ENCODE measurements around the gene ELOF1. TPM values are rescaled to one million over a fixed set of nuclear protein-coding genes. Genes with fewer than 3 reads are reported as not detected.

Gene ELOF1
- total RNA-seq, 2 experiments from 2014 or later, result 47.9 to 52.8 TPM

DNA sequence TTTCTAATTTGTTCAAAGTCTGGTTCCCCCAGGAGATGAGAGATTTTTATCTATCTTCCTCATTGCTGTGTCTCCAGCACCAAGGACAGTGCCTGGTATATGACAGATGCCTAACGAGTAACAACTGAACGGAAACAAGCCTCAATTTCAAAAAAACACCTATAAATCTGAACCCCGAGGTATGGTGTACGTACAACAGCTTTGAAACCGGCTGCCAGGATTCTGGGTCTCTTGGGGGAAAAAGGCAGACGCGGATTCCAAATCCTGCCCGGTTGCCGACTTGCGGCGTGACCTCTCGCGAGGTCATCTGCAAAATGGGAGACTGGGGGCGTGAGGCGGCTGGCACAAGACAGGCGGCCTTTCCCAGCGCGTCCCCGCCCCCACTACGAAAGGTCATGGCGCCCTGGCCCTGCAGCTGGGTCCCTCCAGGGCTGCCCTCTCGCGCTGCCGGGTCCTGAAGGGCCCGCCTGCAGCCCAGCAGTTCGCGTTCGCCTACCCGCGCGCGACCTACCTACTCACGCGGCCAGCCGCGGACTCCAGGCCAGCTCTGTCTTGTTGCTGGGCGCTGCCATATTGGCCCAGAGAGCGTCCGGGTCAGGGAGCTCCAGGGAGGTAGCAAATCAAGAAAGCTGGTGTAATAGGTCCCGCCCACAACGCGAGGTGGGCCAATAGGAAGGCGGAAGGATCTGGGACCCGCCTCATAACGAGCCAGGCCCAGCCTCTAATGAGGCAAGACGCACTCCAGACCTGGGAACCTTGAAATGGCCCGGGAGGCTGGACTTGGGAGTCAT is 30.3 kb downstream of the ELOF1 start, which contains the start of gene ECSIT:
TSS of gene ECSIT (minus strand) at position 584 of the 791 bp plus-strand sequence. CDS start 9,964 bp downstream, outside the sequence.
- Mint-ChIP-seq H3K27ac (peak within 1 kb of the TSS; percentile 93), H3K36me3 (ENCODE audit: low read depth) (peaks cover 3% of the 10 kb centered on the region), H3K4me1 (ENCODE audit: low read depth) (peaks cover 23% of the 10 kb centered on the region), H3K9me3 (ENCODE audit: insufficient read depth) (no peaks in the 10 kb centered on the region), H3K4me3 (peak within 1 kb of the TSS; percentile 96), H3K27me3 (ENCODE audit: low read depth) (no peaks in the 10 kb centered on the region)
- DNase-seq (peak; percentile 95), ATAC-seq (peak; percentile 99)
- ChIA-PET CTCF (interaction anchor here (0.5 to 1.7 kb wide), 8 partner anchors 8 to 1230 kb away, joined by 3 to 10 read pairs (median 4); partner anchors contain the start of genes CNN1 and ELOF1), POLR2A (interaction anchor here (0.6 to 1.4 kb wide), 4 partner anchors 16 to 208 kb away, joined by 3 to 4 read pairs (median 3); partner anchors contain the start of gene ELOF1)

GRCh38 chr19:11519138-11519537 is 39.9 kb downstream of the ELOF1 start:
- Mint-ChIP-seq H3K36me3 (ENCODE audit: low read depth) (peaks cover 5% of the 10 kb centered on the region), H3K4me1 (ENCODE audit: low read depth) (no peaks in the 10 kb centered on the region), H3K27ac (no peak overlapping the region), H3K4me3 (no peak overlapping the region), H3K9me3 (ENCODE audit: insufficient read depth) (no peaks in the 10 kb centered on the region), H3K27me3 (ENCODE audit: low read depth) (no peaks in the 10 kb centered on the region)
- no peak for ATAC-seq
- no peak for DNase-seq
- POLR2A ChIA-PET, result no interaction called here
- CTCF ChIA-PET, result no interaction called here

- Mint-ChIP-seq H3K36me3 (ENCODE audit: low read depth) (peaks cover 7% of the 10 kb centered on the region), H3K27ac (no peak overlapping the region), H3K27me3 (ENCODE audit: low read depth) (no peaks in the 10 kb centered on the region), H3K4me1 (ENCODE audit: low read depth) (no peaks in the 10 kb centered on the region), H3K9me3 (ENCODE audit: insufficient read depth) (no peaks in the 10 kb centered on the region), H3K4me3 (no peak overlapping the region)
- ChIA-PET POLR2A (no interaction called here), CTCF (no interaction called here)
- ATAC-seq, result no peak
- DNase-seq, result no peak
These were observed 45.1 kb downstream of the ELOF1 start for GRCh38 chr19:11513946-11514345.

- no peak overlapping the region for H3K4me3 Mint-ChIP-seq
- DNase-seq (no peak), ATAC-seq (no peak)
- H3K4me1 Mint-ChIP-seq (ENCODE audit: low read depth), result peaks cover 18% of the 10 kb centered on the region
- CTCF ChIA-PET, result no interaction called here
- no peak overlapping the region for H3K27ac Mint-ChIP-seq
- H3K36me3 Mint-ChIP-seq (ENCODE audit: low read depth), result peaks cover 16% of the 10 kb centered on the region
- POLR2A ChIA-PET, result no interaction called here
- H3K27me3 Mint-ChIP-seq (ENCODE audit: low read depth), result no peaks in the 10 kb centered on the region
- H3K9me3 Mint-ChIP-seq (ENCODE audit: insufficient read depth), result no peaks in the 10 kb centered on the region
These were observed 48.6 kb downstream of the ELOF1 start for GRCh38 chr19:11510444-11510843.

DNA sequence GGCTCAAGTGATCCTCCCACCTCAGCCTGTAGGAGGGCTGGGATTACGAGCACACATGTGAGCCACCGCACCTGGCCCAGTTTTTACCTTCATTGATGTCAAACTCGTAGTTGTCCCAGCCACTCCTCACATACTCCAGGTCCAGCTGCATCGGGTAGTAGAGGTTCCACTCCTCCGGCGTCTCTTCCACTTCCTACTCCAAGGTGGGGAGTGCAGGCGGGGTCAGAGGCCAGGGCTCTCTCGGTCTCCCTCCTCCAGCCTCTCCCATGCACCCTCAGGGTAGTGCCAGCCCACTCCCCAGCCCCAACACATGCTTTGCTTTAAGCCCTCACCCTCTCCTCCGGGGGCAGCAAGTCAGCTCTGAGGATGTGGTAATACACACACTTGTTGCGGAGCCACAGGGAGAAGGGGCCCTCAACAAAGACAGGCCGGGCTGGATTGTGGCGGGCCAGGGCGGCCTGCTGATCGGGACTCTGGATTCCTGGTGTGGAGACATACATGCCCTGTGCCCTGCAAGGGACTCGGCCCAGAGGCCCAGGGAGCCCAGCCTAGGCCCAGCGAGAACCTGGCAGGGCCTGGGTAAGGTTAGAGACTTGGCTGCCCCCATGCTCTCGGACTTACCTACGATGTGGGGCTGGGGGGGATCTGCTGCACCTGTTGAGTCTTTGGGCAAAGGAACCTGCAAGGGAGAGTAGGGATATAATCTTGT is 51.5 kb downstream of the ELOF1 start:
- ChIA-PET CTCF (no interaction called here), POLR2A (interaction anchor here (1.1 kb wide), 1 partner anchor 22 kb away, joined by 3 read pairs; no protein-coding TSS in a partner anchor)
- Mint-ChIP-seq H3K27me3 (ENCODE audit: low read depth) (no peaks in the 10 kb centered on the region), H3K27ac (peak overlapping the region; percentile 39), H3K4me3 (peak overlapping the region; percentile 80), H3K36me3 (ENCODE audit: low read depth) (peaks cover 19% of the 10 kb centered on the region), H3K4me1 (ENCODE audit: low read depth) (peaks cover 28% of the 10 kb centered on the region), H3K9me3 (ENCODE audit: insufficient read depth) (no peaks in the 10 kb centered on the region)
- no peak for ATAC-seq
- no peak for DNase-seq

GRCh38 chr19:11506967-11507366 is 52.1 kb downstream of the ELOF1 start:
- peak overlapping the region; percentile 89 for H3K27ac Mint-ChIP-seq
- DNase-seq (no peak), ATAC-seq (no peak)
- H3K4me3 Mint-ChIP-seq, result peak overlapping the region; percentile 80
- peaks cover 17% of the 10 kb centered on the region for H3K36me3 Mint-ChIP-seq (ENCODE audit: low read depth)
- CTCF ChIA-PET, result no interaction called here
- peaks cover 28% of the 10 kb centered on the region for H3K4me1 Mint-ChIP-seq (ENCODE audit: low read depth)
- H3K9me3 Mint-ChIP-seq (ENCODE audit: insufficient read depth), result no peaks in the 10 kb centered on the region
- no peaks in the 10 kb centered on the region for H3K27me3 Mint-ChIP-seq (ENCODE audit: low read depth)
- POLR2A ChIA-PET, result interaction anchor here (1.1 kb wide), 1 partner anchor 21 kb away, joined by 3 read pairs; no protein-coding TSS in a partner anchor

GRCh38 chr19:11506101-11506555 is 52.9 kb downstream of the ELOF1 start:
- Mint-ChIP-seq H3K27ac (peak overlapping the region; percentile 89), H3K4me3 (peak overlapping the region; percentile 80), H3K36me3 (ENCODE audit: low read depth) (peaks cover 13% of the 10 kb centered on the region), H3K9me3 (ENCODE audit: insufficient read depth) (no peaks in the 10 kb centered on the region), H3K4me1 (ENCODE audit: low read depth) (peaks cover 28% of the 10 kb centered on the region), H3K27me3 (ENCODE audit: low read depth) (no peaks in the 10 kb centered on the region)
- ATAC-seq, result peak; percentile 37
- DNase-seq, result no peak
- POLR2A ChIA-PET, result interaction anchor here (0.6 to 1.1 kb wide), 2 partner anchors 18 to 125 kb away, joined by 4 to 6 read pairs; no protein-coding TSS in a partner anchor
- CTCF ChIA-PET, result interaction anchor here (0.7 to 1.3 kb wide), 2 partner anchors 24 to 71 kb away, joined by 3 read pairs; partner anchors contain the start of gene PRKCSH

GRCh38 chr19:11505504-11506100 is 53.4 kb downstream of the ELOF1 start, which contains the start of gene ZNF653:
Gene ZNF653, minus strand, starts transcription at chr19:11505839. Its CDS starts 53 bp downstream, at chr19:11505786.
- peak within 1 kb of the TSS; percentile 89 for H3K27ac Mint-ChIP-seq

GRCh38 chr19:11505032-11505503 is 54.0 kb downstream of the ELOF1 start:
- H3K27me3 Mint-ChIP-seq (ENCODE audit: low read depth), result no peaks in the 10 kb centered on the region
- DNase-seq, result peak; percentile 98
- POLR2A ChIA-PET, result interaction anchor here (0.7 kb wide), 1 partner anchor 484 kb away, joined by 4 read pairs; no protein-coding TSS in a partner anchor
- peak overlapping the region; percentile 80 for H3K4me3 Mint-ChIP-seq
- ATAC-seq, result peak; percentile 94
- no peaks in the 10 kb centered on the region for H3K9me3 Mint-ChIP-seq (ENCODE audit: insufficient read depth)
- H3K27ac Mint-ChIP-seq, result peak overlapping the region; percentile 89
- H3K4me1 Mint-ChIP-seq (ENCODE audit: low read depth), result peaks cover 29% of the 10 kb centered on the region
- peaks cover 16% of the 10 kb centered on the region for H3K36me3 Mint-ChIP-seq (ENCODE audit: low read depth)
- CTCF ChIA-PET, result interaction anchor here (1.3 kb wide), 1 partner anchor 70 kb away, joined by 3 read pairs; the partner anchor contains the start of gene PRKCSH

More at GRCh38 chr19:11505504-11506100, 53.4 kb downstream of the ELOF1 start, which contains the start of gene ZNF653:
- peaks cover 28% of the 10 kb centered on the region for H3K4me1 Mint-ChIP-seq (ENCODE audit: low read depth)
- ChIA-PET POLR2A (interaction anchor here (1.1 kb wide), 1 partner anchor 125 kb away, joined by 4 read pairs; no protein-coding TSS in a partner anchor), CTCF (interaction anchor here (0.7 to 1.3 kb wide), 2 partner anchors 23 to 70 kb away, joined by 3 read pairs; partner anchors contain the start of gene PRKCSH)
- H3K9me3 Mint-ChIP-seq (ENCODE audit: insufficient read depth), result no peaks in the 10 kb centered on the region
- ATAC-seq (peak; percentile 71), DNase-seq (peak; percentile 97)
- H3K27me3 Mint-ChIP-seq (ENCODE audit: low read depth), result no peaks in the 10 kb centered on the region
- H3K36me3 Mint-ChIP-seq (ENCODE audit: low read depth), result peaks cover 16% of the 10 kb centered on the region
- peak within 1 kb of the TSS; percentile 80 for H3K4me3 Mint-ChIP-seq

GRCh38 chr19:11504502-11505031 is 54.5 kb downstream of the ELOF1 start:
- DNase-seq (no peak), ATAC-seq (no peak)
- CTCF ChIA-PET, result no interaction called here
- POLR2A ChIA-PET, result interaction anchor here (0.7 kb wide), 1 partner anchor 484 kb away, joined by 4 read pairs; no protein-coding TSS in a partner anchor
- H3K4me1 Mint-ChIP-seq (ENCODE audit: low read depth), result peaks cover 32% of the 10 kb centered on the region
- peak overlapping the region; percentile 89 for H3K27ac Mint-ChIP-seq
- H3K36me3 Mint-ChIP-seq (ENCODE audit: low read depth), result peaks cover 16% of the 10 kb centered on the region
- peak overlapping the region; percentile 80 for H3K4me3 Mint-ChIP-seq
- H3K9me3 Mint-ChIP-seq (ENCODE audit: insufficient read depth), result no peaks in the 10 kb centered on the region
- no peaks in the 10 kb centered on the region for H3K27me3 Mint-ChIP-seq (ENCODE audit: low read depth)
